Stimulated activated CD4-positive, alpha-beta T cell treated with anti-CD3 and anti-CD28 coated beads, TNF-alpha, amount 100 ng/mL, for 1 hour (primary cell): ENCODE data around the gene GTF2IRD1.
"Not testable (repeated sequence)": the region's sequence is repeated elsewhere in the genome, so short reads cannot be mapped to it uniquely, and the experiment has no call there.

ENCODE experiments used
- DNase-seq, 3 donors: peaks; one replicate each; pipeline ENCODE4 v3.0.0-alpha.2; 2020; ENCODE audit warnings: low read depth in 3 of 3, low spot score in 1 of 3

GTF2IRD1 gene

DNA sequence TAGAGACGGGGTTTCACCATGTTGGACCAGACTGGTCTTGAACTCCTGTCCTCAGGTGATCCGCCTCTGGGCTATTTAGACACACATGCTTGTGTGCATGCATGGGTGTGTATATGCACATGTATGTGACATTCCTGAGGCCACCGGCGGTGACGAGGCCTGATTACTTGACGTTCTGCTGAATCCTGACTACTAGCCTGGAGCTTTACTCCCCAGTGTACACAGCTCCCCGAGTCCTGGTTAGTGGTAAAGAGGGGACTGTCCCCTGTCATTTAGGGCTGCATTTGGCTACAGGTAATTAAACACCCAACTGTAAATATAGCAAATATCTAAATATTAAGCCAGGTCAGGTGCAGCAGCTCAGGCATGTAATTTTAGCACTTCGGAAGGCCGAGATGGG lies 14.2 kb downstream of the GTF2IRD1 start:
- no peak for DNase-seq

- DNase-seq: no peak
These were observed 16.8 kb downstream of the GTF2IRD1 start for GRCh38 chr7:74470504-74470903.

DNA sequence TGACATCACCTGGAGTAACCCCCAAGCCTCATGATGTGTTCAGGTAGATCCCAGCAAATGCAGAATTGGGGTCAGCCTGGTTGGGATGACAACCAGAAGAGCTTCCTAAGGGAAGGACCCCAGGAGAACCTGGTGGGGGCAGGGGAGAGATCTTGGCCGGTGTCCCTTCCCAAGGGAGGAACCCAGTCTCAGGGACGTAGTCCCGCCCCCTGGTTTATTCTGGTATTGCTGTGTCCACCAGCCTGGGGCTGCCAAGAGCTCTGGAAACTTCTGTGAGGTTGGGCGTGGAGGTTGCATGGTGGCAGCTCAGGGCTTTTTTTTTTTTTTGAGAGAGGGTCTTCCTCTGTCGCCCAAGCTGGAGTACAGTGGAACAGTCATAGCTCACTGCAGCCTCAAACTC lies 19.4 kb downstream of the GTF2IRD1 start:
- DNase-seq: no peak

- DNase-seq: no peak
These were observed 20.7 kb downstream of the GTF2IRD1 start for GRCh38 chr7:74474271-74474865.

DNA sequence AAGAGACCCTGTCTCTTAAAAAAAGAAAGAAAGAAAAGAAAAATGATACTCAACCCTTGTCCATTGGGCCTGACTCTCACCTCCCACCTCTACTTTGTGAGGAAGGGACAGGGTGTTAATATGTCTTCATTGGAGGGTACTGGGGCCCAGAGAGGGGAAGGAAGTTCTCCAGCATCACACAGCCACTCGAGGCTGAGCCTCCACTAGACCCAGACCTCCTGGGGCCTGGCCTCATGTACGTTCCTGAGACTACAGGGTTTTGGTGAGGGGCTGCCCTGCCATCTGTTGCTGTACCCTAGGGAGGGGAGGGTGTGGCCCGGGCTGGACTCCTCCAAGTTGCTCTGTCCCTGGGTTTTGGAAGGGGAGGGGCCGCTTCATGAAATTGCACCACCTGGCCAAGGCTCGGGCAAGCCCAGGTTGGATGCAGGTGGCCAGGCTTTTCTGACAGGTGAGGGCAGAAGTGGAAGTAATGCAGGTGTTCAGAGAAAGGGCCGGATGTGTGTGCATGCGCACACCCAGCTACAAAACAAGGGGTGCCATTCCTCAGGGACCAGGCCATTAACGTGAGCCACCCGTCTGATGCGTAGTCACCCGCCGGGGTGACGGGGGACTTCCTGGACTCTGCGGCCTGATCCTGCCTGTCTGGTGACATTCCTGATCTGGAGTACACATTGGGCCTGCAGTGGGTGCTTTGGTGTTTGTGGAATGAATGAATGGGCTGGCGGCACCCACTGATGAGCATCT lies 21.7 kb downstream of the GTF2IRD1 start:
- DNase-seq: no peak

- no peak for DNase-seq
These were observed 22.3 kb downstream of the GTF2IRD1 start for GRCh38 chr7:74475987-74476350.

DNA sequence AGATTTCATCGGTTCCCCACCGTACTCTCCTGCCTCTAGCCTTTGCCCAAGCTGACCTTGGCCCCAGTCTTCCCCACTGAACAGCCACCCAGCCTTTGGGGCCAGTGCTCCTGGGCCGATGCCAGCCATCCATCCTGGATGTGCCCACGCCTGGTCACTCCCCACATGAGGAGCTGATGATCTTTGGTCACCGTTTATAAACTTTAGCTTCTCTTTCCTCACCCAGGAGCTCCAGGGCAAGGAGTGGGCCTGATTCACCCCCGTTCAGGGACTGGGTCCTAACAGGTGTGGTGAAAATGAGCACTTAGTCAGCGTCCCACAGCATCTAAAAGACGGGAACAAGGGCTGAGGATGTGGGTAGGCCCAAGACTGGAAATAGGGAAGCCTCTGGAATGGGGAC lies 22.9 kb downstream of the GTF2IRD1 start:
- no peak for DNase-seq

DNA sequence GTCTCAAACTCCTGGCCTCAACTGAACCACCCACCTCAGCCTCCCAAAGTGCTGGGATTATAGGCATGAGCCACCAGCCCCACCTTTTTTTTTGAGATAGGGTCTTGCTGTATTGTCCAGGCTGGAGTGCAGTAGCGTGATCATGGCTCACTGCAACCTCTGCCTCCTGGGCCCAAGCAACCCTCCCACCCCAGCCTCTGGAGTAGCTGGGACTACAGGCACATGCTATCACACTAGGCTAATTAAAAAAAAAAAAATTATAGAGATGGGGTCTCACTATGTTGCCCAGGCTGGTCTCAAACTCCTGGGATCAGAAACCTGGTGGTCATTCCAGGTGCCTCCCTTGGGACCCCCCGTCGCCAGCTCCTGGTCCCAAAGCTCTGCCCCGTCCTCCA lies 25.0 kb downstream of the GTF2IRD1 start:
- no peak for DNase-seq

- DNase-seq: no peak
These were observed 25.5 kb downstream of the GTF2IRD1 start for GRCh38 chr7:74479066-74479781.

GRCh38 chr7:74479961-74480829 lies 26.5 kb downstream of the GTF2IRD1 start:
- no peak for DNase-seq

DNA sequence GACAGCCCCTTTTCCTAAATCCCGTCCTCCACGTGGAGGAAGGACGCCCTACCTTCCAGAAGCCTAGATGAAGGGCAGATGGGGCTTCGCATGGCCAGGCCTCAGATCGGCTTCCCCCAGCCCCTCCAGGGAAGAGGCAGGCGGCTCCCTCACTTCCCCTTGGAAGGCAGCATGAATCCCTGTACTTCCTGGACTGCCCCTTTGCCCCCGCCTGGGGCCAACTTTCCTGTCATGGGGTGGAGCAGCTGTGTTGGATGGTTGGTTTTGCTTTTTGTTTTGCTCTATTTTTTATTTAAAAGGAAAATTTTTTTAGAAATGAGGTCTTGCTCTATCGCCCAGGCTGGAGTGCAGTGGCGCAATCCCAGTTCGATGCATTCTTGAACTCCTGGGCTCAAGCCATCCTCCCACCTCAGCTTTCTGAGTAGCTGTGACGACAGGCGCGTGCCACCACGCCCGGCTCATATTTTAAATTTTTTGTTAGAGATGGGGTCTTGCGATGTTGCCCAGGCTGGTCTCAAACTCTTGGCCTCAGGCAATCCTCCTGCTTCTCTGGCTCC lies 27.2 kb downstream of the GTF2IRD1 start:
- no peak for DNase-seq

- DNase-seq: no peak
These were observed 27.9 kb downstream of the GTF2IRD1 start for GRCh38 chr7:74481458-74482196.

- DNase-seq: no peak
These were observed 28.4 kb downstream of the GTF2IRD1 start for GRCh38 chr7:74482197-74482467.

GRCh38 chr7:74482629-74483401 lies 29.1 kb downstream of the GTF2IRD1 start:
- no peak for DNase-seq

DNA sequence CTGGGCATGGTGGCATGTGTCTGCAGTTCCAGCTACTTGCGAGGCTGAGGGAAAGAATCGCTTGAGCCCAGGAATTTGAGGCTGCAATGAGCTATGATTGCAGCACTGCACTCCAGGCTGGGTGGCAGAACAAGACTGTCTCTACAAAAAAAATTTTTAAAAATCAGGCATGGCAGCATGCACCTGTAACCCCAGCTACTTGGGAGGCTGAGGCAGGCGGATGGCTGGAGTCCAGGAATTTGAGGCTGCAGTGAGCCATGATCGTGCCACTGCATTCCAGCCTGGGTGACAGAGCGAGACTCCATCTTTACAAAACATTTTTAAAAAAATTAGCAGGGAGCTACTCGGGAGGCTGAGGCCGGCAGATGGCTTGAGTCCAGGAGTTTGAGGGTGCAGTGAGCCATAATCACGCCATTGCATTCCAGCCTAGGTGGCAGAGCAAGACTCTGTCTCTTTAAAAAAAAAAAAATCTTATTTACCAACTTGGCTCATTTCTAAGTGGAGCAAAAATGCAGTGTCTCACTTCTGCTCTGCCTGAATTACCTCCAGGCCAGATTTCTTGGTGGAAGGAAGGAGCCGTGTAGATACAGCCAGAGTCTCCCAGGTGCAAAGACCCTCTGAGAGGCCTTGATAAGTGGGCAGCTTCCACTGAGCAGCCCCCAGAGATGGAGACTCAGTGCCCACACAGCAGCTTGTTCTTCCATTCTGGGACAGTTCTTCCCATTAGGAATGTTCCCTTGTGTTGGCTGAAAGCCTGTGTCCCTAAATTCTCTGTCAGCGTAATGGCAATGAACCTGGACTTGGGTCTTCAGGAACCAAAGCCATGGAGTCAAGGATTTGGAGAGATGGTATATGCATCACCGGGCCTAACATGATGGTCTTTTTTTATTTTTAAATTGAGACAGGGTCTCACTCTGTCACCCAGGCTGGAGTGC lies 30.0 kb downstream of the GTF2IRD1 start:
- no peak for DNase-seq

DNA sequence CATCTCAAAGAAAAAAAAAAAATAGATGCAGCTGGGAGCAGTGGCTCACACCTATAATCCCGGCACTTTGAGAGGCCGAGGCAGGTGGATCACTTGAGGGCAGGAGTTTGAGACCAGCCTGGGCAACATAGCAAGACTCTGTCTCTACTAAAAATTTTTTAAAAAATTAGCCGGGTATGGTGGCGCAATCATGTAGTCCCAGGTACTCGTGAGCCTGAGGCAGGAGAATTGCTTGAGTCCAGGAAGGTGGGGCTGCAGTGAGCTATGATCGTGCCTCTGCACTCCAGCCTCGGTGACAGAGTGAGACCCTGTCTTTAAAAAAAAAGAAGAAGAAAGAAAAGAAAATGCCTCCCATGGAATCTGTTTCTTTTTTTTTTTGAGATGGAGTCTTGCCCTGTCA lies 31.9 kb downstream of the GTF2IRD1 start:
- no peak for DNase-seq

DNA sequence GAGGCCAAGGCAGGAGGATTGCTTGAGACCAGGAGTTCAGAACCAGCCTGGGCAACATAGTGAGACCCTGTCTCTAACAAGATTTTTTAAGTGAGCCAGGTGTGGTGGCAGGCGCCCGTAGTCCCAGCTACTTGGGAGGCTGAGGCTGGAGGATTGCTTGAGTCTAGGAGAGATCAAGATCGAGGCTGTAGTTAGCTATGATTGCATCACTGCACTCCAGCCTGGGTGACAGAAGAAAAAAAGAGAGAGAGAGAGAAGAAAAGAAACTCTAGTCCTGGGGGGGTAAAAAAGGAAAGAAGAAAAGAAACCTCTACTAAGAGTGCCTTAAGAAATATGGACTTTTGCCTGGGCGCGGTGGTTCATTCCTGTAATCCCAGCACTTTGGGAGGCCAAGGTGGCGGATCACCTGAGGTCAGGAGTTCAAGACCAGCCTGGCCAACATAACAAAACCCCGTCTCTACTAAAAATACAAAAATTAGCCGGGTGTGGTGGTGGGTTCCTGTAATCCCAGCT lies 34.9 kb downstream of the GTF2IRD1 start:
- not testable (repeated sequence) for DNase-seq
